Measurements from ENCODE around the gene SIGLECL1.

The SIGLECL1 gene

GRCh38 chr19:51301266-51301665 is 50.4 kb downstream of the SIGLECL1 start:
- no peak for TF ChIP-seq CTCF (conservative IDR thresholded peaks at IDR 0.05; ENCODE audit: low read depth, low read length)
- H3K9ac ChIP-seq, result no peak overlapping the region
- no peaks in the 10 kb centered on the region for H3K36me3 ChIP-seq (ENCODE audit: insufficient read depth)

DNA sequence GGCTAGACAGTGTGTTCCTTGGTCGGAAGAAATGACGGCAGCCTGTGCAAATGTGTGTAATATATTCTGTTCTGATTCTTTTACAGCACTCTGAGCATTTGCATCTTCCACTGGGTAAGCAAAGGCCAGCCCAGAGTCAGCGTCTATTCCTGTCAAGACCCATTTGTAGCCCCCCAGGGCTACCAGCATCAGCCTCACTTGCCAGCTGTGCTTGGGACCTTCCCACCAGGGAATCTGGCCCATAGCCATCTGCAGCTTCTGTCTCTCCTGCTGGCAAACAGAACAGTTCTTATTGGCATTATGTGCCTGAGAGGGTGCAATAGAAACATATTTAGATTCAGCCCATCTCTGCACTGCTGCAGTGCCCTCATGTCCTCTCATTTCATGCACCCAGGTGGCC is 54.6 kb downstream of the SIGLECL1 start:
- no peak overlapping the region for H3K9ac ChIP-seq
- no peak overlapping the region for H3K4me2 ChIP-seq
- H3K36me3 ChIP-seq (ENCODE audit: insufficient read depth), result no peaks in the 10 kb centered on the region
- no peak overlapping the region for H3K27ac ChIP-seq
- no peaks in the 10 kb centered on the region for H3K79me2 ChIP-seq (ENCODE audit: insufficient read depth, low read depth)
- H2AFZ ChIP-seq (ENCODE audit: low read depth), result no peak overlapping the region
- no peak for TF ChIP-seq CTCF (conservative IDR thresholded peaks at IDR 0.05; ENCODE audit: low read depth, low read length)
- H4K20me1 ChIP-seq (ENCODE audit: insufficient read depth), result no peaks in the 10 kb centered on the region
- no peak overlapping the region for H3K4me3 ChIP-seq (IDR thresholded peaks at IDR 0.05; ENCODE audit: insufficient read depth, low read depth, low read length)
- H3K27me3 ChIP-seq (ENCODE audit: insufficient read depth, low read depth), result no peaks in the 10 kb centered on the region
- H3K4me1 ChIP-seq (ENCODE audit: low read depth, poor library complexity, severe bottlenecking), result no peaks in the 10 kb centered on the region

More at GRCh38 chr19:51301266-51301665, 50.4 kb downstream of the SIGLECL1 start:
- Histone ChIP-seq H3K4me2 (no peak overlapping the region), H3K27ac (no peak overlapping the region), H2AFZ (ENCODE audit: low read depth) (no peak overlapping the region), H3K4me1 (ENCODE audit: low read depth, poor library complexity, severe bottlenecking) (no peaks in the 10 kb centered on the region), H4K20me1 (ENCODE audit: insufficient read depth) (no peaks in the 10 kb centered on the region), H3K27me3 (ENCODE audit: insufficient read depth, low read depth) (no peaks in the 10 kb centered on the region; the same call in 1 of the 2 replicates), H3K4me3 (IDR thresholded peaks at IDR 0.05; ENCODE audit: insufficient read depth, low read depth, low read length) (no peak overlapping the region), H3K79me2 (ENCODE audit: insufficient read depth, low read depth) (no peaks in the 10 kb centered on the region)

- Histone ChIP-seq H3K27ac (no peak within 1 kb of the TSS), H2AFZ (ENCODE audit: low read depth) (no peak within 1 kb of the TSS), H3K36me3 (ENCODE audit: insufficient read depth) (no peaks in the 10 kb centered on the region), H3K27me3 (ENCODE audit: insufficient read depth, low read depth) (no peaks in the 10 kb centered on the region), H4K20me1 (ENCODE audit: insufficient read depth) (no peaks in the 10 kb centered on the region), H3K79me2 (ENCODE audit: insufficient read depth, low read depth) (no peaks in the 10 kb centered on the region), H3K4me1 (ENCODE audit: low read depth, poor library complexity, severe bottlenecking) (no peaks in the 10 kb centered on the region), H3K9ac (no peak within 1 kb of the TSS), H3K4me2 (no peak within 1 kb of the TSS), H3K4me3 (IDR thresholded peaks at IDR 0.05; ENCODE audit: insufficient read depth, low read depth, low read length) (no peak within 1 kb of the TSS)
- no peak for TF ChIP-seq CTCF (conservative IDR thresholded peaks at IDR 0.05; ENCODE audit: low read depth, low read length)
Observed at GRCh38 chr19:51311351-51312257, 60.7 kb downstream of the SIGLECL1 start, which contains the start of gene IGLON5. TSS of gene IGLON5 (plus strand) at chr19:51311644. CDS start at chr19:51311848, 204 bp downstream.

DNA sequence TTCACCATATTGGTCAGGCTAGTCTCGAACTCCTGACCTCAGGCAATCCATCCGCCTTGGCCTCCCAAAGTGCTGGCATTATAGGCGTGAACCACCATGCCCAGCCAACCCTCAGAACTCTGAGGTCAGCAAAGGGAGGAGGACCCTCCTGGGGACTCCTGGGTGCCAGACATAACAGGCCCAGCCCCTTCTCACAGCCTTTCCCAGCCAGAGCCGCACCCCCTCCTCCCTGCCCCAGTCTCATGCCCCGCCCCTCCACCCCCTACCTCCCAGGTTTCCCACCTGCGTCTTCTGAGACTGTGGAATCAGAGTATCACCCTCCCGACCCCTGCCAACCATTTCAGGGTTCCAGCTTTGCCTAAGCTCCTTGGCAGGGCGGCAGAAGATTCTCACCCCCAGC is 65.8 kb downstream of the SIGLECL1 start:
- no peak for TF ChIP-seq CTCF (conservative IDR thresholded peaks at IDR 0.05; ENCODE audit: low read depth, low read length)
- Histone ChIP-seq H3K27ac (no peak overlapping the region), H3K9ac (no peak overlapping the region), H3K27me3 (ENCODE audit: insufficient read depth, low read depth) (no peaks in the 10 kb centered on the region), H3K4me2 (no peak overlapping the region), H3K79me2 (ENCODE audit: insufficient read depth, low read depth) (no peaks in the 10 kb centered on the region), H2AFZ (ENCODE audit: low read depth) (no peak overlapping the region), H4K20me1 (ENCODE audit: insufficient read depth) (no peaks in the 10 kb centered on the region), H3K4me1 (ENCODE audit: low read depth, poor library complexity, severe bottlenecking) (no peaks in the 10 kb centered on the region), H3K4me3 (IDR thresholded peaks at IDR 0.05; ENCODE audit: insufficient read depth, low read depth, low read length) (no peak overlapping the region), H3K36me3 (ENCODE audit: insufficient read depth) (no peaks in the 10 kb centered on the region)

Data from KMS-11 (cell line).